Measurements from ENCODE around the gene CD37. TPM values are rescaled to one million over a fixed set of nuclear protein-coding genes. Genes with fewer than 3 reads are reported as not detected.
"Not testable (repeated sequence)": the region's sequence is repeated elsewhere in the genome, so short reads cannot be mapped to it uniquely, and the experiment has no call there.

CD37 gene
- total RNA-seq = 229 TPM

GRCh38 chr19:49335071-49335783 lies at the start of gene CD37:
Gene CD37, plus strand, starts transcription at chr19:49335406. Its CDS starts 135 bp downstream, at chr19:49335541.
- Histone ChIP-seq H3K27me3 (ENCODE audit: insufficient read depth, low read length) (no peaks in the 10 kb centered on the region), H3K4me1 (ENCODE audit: insufficient read depth, low read length) (peaks cover 81% of the 10 kb centered on the region), H3K4me3 (ENCODE audit: low read length) (peak within 1 kb of the TSS; percentile 90), H3K9me3 (ENCODE audit: low read depth, low read length) (no peaks in the 10 kb centered on the region)

- no peaks in the 10 kb centered on the region for H3K9me3 ChIP-seq (ENCODE audit: low read depth, low read length)
- no peaks in the 10 kb centered on the region for H3K27me3 ChIP-seq (ENCODE audit: insufficient read depth, low read length)
- H3K4me3 ChIP-seq (ENCODE audit: low read length) = no peak overlapping the region
- H3K4me1 ChIP-seq (ENCODE audit: insufficient read depth, low read length) = no peaks in the 10 kb centered on the region
Measured at GRCh38 chr19:49287141-49287770, 48.0 kb upstream of the CD37 start.

- not testable (repeated sequence) for H3K9me3 ChIP-seq (ENCODE audit: low read depth, low read length); H3K27me3 ChIP-seq (ENCODE audit: insufficient read depth, low read length); H3K4me3 ChIP-seq (ENCODE audit: low read length); H3K4me1 ChIP-seq (ENCODE audit: insufficient read depth, low read length)
Measured at GRCh38 chr19:49288205-49288604, 47.0 kb upstream of the CD37 start.

GRCh38 chr19:49289286-49289685 lies 45.9 kb upstream of the CD37 start:
- H3K4me1 ChIP-seq (ENCODE audit: insufficient read depth, low read length); H3K9me3 ChIP-seq (ENCODE audit: low read depth, low read length); H3K4me3 ChIP-seq (ENCODE audit: low read length); H3K27me3 ChIP-seq (ENCODE audit: insufficient read depth, low read length): not testable (repeated sequence)

GRCh38 chr19:49290517-49290916 lies 44.7 kb upstream of the CD37 start:
- H3K9me3 ChIP-seq (ENCODE audit: low read depth, low read length) = no peaks in the 10 kb centered on the region
- H3K27me3 ChIP-seq (ENCODE audit: insufficient read depth, low read length) = no peaks in the 10 kb centered on the region
- no peak overlapping the region for H3K4me3 ChIP-seq (ENCODE audit: low read length)
- H3K4me1 ChIP-seq (ENCODE audit: insufficient read depth, low read length) = no peaks in the 10 kb centered on the region

GRCh38 chr19:49294401-49294800 lies 40.8 kb upstream of the CD37 start:
- Histone ChIP-seq H3K4me1 (ENCODE audit: insufficient read depth, low read length) (no peaks in the 10 kb centered on the region), H3K9me3 (ENCODE audit: low read depth, low read length) (no peaks in the 10 kb centered on the region), H3K27me3 (ENCODE audit: insufficient read depth, low read length) (no peaks in the 10 kb centered on the region), H3K4me3 (ENCODE audit: low read length) (no peak overlapping the region)

GRCh38 chr19:49295208-49295880 lies 39.9 kb upstream of the CD37 start:
- Histone ChIP-seq H3K4me3 (ENCODE audit: low read length) (no peak overlapping the region), H3K27me3 (ENCODE audit: insufficient read depth, low read length) (no peaks in the 10 kb centered on the region), H3K9me3 (ENCODE audit: low read depth, low read length) (no peaks in the 10 kb centered on the region), H3K4me1 (ENCODE audit: insufficient read depth, low read length) (no peaks in the 10 kb centered on the region)

GRCh38 chr19:49297403-49297802 lies 37.8 kb upstream of the CD37 start:
- H3K4me1 ChIP-seq (ENCODE audit: insufficient read depth, low read length) = no peaks in the 10 kb centered on the region
- H3K4me3 ChIP-seq (ENCODE audit: low read length) = no peak overlapping the region
- H3K27me3 ChIP-seq (ENCODE audit: insufficient read depth, low read length) = no peaks in the 10 kb centered on the region
- H3K9me3 ChIP-seq (ENCODE audit: low read depth, low read length) = no peaks in the 10 kb centered on the region

GRCh38 chr19:49298653-49299052 lies 36.6 kb upstream of the CD37 start:
- H3K27me3 ChIP-seq (ENCODE audit: insufficient read depth, low read length); H3K4me1 ChIP-seq (ENCODE audit: insufficient read depth, low read length); H3K9me3 ChIP-seq (ENCODE audit: low read depth, low read length); H3K4me3 ChIP-seq (ENCODE audit: low read length): not testable (repeated sequence)

- Histone ChIP-seq H3K4me3 (ENCODE audit: low read length) (no peak overlapping the region), H3K4me1 (ENCODE audit: insufficient read depth, low read length) (no peaks in the 10 kb centered on the region), H3K9me3 (ENCODE audit: low read depth, low read length) (no peaks in the 10 kb centered on the region), H3K27me3 (ENCODE audit: insufficient read depth, low read length) (no peaks in the 10 kb centered on the region)
Measured at GRCh38 chr19:49301165-49301865, 33.9 kb upstream of the CD37 start.

GRCh38 chr19:49301866-49302252 lies 33.3 kb upstream of the CD37 start:
- H3K9me3 ChIP-seq (ENCODE audit: low read depth, low read length) = no peaks in the 10 kb centered on the region
- no peaks in the 10 kb centered on the region for H3K4me1 ChIP-seq (ENCODE audit: insufficient read depth, low read length)
- H3K27me3 ChIP-seq (ENCODE audit: insufficient read depth, low read length) = no peaks in the 10 kb centered on the region
- H3K4me3 ChIP-seq (ENCODE audit: low read length) = no peak overlapping the region

- not testable (repeated sequence) for H3K27me3 ChIP-seq (ENCODE audit: insufficient read depth, low read length); H3K4me3 ChIP-seq (ENCODE audit: low read length); H3K9me3 ChIP-seq (ENCODE audit: low read depth, low read length); H3K4me1 ChIP-seq (ENCODE audit: insufficient read depth, low read length)
Measured at GRCh38 chr19:49306734-49307133, 28.5 kb upstream of the CD37 start.

GRCh38 chr19:49309087-49309486 lies 26.1 kb upstream of the CD37 start:
- no peak overlapping the region for H3K4me3 ChIP-seq (ENCODE audit: low read length)
- no peaks in the 10 kb centered on the region for H3K9me3 ChIP-seq (ENCODE audit: low read depth, low read length)
- no peaks in the 10 kb centered on the region for H3K4me1 ChIP-seq (ENCODE audit: insufficient read depth, low read length)
- no peaks in the 10 kb centered on the region for H3K27me3 ChIP-seq (ENCODE audit: insufficient read depth, low read length)

- peaks cover 11% of the 10 kb centered on the region for H3K9me3 ChIP-seq (ENCODE audit: low read depth, low read length)
- no peak overlapping the region for H3K4me3 ChIP-seq (ENCODE audit: low read length)
- no peaks in the 10 kb centered on the region for H3K4me1 ChIP-seq (ENCODE audit: insufficient read depth, low read length)
- H3K27me3 ChIP-seq (ENCODE audit: insufficient read depth, low read length) = no peaks in the 10 kb centered on the region
Measured at GRCh38 chr19:49315111-49315510, 20.1 kb upstream of the CD37 start.

- Histone ChIP-seq H3K4me1 (ENCODE audit: insufficient read depth, low read length) (no peaks in the 10 kb centered on the region), H3K27me3 (ENCODE audit: insufficient read depth, low read length) (no peaks in the 10 kb centered on the region), H3K4me3 (ENCODE audit: low read length) (no peak overlapping the region), H3K9me3 (ENCODE audit: low read depth, low read length) (peaks cover 18% of the 10 kb centered on the region)
Measured at GRCh38 chr19:49316284-49316683, 18.9 kb upstream of the CD37 start.
